HTR-8/SVneo (cell line): ENCODE results near the gene DNAH9.

Experiments used
- DNase-seq: peaks from one replicate; pipeline ENCODE4 v3.0.0; 2011; ENCODE audit warnings: low spot score, mixed read lengths; ENCODE audit not compliant: insufficient read length
- FAIRE-seq: peaks from 2 replicates; lab custom pipeline; 2011; peaks lifted over from hg19 to GRCh38; lab: Jason Lieb, UNC

Gene DNAH9

DNA sequence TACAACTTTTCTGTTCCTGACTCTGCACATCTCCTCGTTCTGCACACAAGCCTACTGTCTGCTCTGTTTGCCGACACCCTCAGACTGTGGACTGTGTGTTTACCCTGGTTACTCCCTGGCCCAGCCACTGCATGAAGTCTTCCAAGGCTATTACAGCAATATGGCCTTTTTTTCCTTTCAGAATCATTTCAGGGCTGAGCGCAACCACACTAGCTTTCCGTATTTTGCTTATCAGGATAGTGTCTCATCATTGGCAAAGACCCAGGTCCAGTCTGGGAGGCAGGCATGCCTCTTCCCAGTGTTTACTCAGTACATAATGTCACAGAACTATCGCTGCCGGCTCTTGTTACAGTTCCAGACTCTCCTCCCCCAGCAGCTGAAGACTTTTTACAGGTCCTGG lies 10.1 kb downstream of the DNAH9 start:
- DNase-seq = no peak

GRCh38 chr17:11610999-11611566 lies 12.8 kb downstream of the DNAH9 start:
- no peak for FAIRE-seq
- no peak for DNase-seq

More for the DNA sequence above, 10.1 kb downstream of the DNAH9 start:
- FAIRE-seq = no peak

- no peak for FAIRE-seq
- DNase-seq = no peak
Measured at GRCh38 chr17:11612956-11613355, 14.7 kb downstream of the DNAH9 start.

- no peak for DNase-seq
- no peak for FAIRE-seq
Measured at GRCh38 chr17:11618861-11619566, 20.7 kb downstream of the DNAH9 start.

DNA sequence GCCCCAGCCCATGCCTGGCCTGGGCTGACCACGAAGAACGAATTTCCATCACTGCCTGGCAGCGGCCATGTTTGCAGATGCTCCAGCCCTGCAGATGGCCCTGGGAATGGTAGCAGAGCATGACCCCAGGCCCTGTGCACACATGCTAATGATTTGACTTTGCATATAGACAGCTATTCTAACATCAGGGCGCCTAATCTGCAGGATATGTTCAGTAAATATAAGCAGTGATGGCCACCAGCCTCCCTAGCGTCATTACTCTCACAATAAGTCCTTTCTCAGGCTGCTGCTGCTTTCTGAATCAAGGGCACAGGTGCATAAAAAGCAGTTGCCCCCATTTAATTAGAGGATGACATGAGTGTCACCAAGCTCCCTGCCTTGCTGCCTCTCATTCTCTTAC lies 24.2 kb downstream of the DNAH9 start:
- no peak for DNase-seq

DNA sequence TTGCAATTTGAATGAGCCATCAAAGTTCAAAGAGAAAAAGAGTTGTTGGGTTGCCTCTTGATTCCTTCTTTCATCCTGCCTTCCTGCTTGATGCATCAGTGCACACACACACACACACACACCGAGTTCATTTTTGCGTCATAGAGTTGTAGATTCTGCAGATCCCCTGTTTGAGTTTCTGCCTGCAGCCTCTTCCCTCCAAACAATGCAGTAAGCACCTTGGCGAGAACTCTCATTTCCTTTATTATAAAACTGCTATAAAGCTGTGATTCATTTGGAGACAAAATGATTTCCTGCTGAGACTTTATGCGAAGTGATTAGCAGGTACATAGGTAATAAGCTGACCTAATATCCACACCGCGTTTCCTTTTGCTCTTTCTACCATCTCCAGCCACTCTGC lies 26.7 kb downstream of the DNAH9 start:
- FAIRE-seq (no peak), DNase-seq (no peak)

More for the DNA sequence above, 24.2 kb downstream of the DNAH9 start:
- no peak for FAIRE-seq

DNA sequence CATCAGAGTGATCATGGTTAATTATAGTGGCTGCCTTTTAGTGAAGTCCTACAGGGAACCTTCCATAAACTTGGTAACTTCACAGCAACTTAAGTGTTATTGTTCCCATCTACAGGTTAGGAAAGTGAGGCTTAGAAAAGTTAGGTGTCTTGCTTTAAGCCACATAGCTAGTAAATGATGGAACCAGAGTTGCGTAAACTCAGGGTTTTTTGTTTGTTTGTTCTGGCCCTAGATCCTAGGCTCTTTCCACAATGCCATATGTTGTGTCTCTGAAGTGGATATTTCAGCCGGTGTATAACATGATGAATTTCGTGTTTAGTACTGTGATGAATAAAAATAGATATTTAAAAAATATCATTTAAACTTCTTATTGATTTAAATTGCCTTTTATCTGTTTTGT lies 27.6 kb downstream of the DNAH9 start:
- DNase-seq (no peak), FAIRE-seq (no peak)

GRCh38 chr17:11627301-11627940 lies 29.2 kb downstream of the DNAH9 start:
- FAIRE-seq = no peak
- DNase-seq = no peak

GRCh38 chr17:11628374-11628773 lies 30.1 kb downstream of the DNAH9 start:
- DNase-seq (no peak), FAIRE-seq (no peak)

GRCh38 chr17:11628831-11629230 lies 30.6 kb downstream of the DNAH9 start:
- FAIRE-seq (no peak), DNase-seq (no peak)

DNA sequence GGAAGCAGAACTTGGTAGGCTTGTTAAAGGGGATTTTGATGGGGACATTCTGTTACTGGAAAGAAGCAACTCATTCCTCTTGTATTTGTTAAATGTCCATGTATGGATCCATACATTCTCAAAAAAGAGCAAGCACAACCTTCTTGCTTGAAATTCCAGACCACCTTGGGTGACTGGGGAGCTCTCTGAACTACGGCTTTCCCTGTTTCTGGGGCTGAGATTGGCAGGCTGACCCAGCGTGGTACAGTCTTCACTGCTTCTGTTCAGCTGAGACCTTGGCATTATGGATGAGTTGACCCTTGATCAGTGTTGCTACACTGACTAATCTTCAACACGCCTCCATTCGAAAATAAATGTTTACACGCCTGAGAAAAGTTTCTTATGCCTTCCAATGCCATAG lies 38.5 kb downstream of the DNAH9 start:
- FAIRE-seq (no peak), DNase-seq (no peak)

DNA sequence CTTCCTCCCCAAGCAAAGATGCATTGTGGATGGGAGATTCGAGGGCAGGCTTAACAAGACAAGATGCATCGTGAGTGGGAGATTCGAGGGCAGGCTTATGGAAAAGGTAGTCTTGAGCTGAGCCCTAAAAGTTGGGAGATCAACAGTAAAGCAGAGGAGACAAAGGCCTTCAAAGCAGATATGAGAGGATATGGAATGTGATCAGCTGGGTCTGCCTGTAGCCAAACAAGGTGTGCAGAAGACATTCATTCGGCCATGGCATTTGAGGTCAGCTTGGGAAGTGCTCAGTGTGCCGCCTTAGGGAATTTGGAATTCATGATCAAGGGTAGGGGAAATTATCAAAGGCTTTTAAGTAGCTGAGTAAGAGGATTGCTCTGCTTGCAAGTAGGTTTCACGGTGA lies 39.5 kb downstream of the DNAH9 start:
- DNase-seq (no peak), FAIRE-seq (no peak)

DNA sequence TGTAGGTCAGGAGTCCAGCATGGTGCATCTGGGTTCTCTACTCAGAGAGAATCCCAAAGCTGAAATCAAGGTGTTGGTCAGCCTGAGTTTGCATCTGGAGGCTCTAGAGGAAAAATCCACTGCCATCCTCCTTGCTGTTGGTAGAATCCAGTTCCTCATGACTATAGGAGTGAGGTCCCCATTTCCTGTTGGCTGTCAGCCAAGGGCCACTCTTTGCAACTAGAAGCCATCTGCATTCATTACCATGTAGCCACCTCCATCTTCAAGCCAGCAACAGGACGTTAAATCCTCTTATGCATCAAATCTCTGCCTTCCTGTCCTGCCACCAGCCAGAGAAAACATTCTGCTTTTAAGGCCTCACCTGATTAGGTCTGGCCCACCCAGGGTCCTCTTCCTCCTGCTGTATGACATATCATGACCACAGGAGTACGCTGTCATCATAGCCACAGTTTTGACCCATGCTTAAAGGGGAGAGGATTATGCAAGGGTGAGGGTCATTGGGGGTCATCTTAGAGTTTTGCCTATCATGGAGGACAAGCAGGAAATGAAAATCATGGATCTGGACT lies 40.5 kb downstream of the DNAH9 start:
- DNase-seq (no peak), FAIRE-seq (no peak)

- FAIRE-seq (no peak), DNase-seq (no peak)
Measured at GRCh38 chr17:11639736-11640462, 41.6 kb downstream of the DNAH9 start.

DNA sequence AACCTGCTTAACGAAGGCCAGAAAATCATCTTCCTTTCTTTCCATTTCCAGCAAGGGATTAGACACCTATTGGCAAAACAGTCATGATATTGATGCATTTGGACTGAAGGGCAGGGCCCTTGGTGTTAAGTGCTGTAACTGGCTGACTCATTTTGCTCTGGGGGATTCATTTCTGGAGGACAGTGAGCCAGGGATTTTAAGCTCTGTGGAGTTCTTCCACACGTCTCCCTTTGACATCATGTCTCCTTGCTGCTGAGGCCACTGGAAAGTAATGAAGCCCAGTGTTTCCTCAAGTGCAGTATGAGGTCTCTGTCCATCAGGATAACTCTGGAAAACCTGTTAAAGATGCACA lies 42.2 kb downstream of the DNAH9 start:
- FAIRE-seq (no peak), DNase-seq (no peak)

DNA sequence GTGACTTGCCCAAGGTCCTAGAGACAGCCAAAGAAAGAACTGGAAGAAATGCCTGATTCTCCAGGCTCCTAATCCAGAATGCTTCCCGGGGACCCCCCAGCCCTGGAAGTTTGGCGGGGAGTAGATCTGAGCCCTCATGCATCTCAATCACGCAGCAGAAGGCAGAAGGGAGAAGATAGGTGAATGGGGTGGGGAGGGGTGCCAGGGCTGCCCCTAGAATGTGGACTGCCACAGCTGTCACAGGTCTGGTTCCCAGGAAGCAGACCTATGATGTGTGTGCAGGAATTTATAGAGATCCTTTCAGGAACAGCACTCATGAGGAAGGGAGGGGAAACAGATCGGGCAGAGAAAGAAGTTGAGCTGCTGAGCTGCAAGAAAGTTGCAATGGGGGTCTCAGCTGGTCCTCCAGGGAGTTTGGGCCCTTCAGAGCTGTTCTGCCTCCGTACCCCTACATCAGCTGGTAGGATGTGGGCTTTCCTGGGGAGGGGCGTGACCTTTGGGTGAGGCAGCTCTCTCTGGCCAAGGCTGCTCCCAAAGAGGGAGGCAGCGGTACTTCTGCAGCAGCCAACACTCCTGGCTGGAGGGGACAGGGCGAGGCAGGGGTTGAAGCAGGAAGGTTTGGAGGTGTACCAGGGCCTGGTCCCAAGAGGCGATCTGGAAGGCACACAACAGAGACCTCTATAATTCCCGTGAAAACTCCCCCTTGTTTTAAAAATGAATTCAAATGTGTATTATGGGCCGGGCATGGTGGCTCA lies 43.4 kb downstream of the DNAH9 start:
- FAIRE-seq (no peak), DNase-seq (no peak)

- DNase-seq (no peak), FAIRE-seq (no peak)
Measured at GRCh38 chr17:11642655-11643054, 44.4 kb downstream of the DNAH9 start.

- DNase-seq = no peak
- no peak for FAIRE-seq
Measured at GRCh38 chr17:11643851-11644250, 45.6 kb downstream of the DNAH9 start.

GRCh38 chr17:11644265-11645212 lies 46.3 kb downstream of the DNAH9 start:
- DNase-seq (peak; percentile 6), FAIRE-seq (no peak)
